ENCODE data around the gene ACADS.

Gene ACADS

DNA sequence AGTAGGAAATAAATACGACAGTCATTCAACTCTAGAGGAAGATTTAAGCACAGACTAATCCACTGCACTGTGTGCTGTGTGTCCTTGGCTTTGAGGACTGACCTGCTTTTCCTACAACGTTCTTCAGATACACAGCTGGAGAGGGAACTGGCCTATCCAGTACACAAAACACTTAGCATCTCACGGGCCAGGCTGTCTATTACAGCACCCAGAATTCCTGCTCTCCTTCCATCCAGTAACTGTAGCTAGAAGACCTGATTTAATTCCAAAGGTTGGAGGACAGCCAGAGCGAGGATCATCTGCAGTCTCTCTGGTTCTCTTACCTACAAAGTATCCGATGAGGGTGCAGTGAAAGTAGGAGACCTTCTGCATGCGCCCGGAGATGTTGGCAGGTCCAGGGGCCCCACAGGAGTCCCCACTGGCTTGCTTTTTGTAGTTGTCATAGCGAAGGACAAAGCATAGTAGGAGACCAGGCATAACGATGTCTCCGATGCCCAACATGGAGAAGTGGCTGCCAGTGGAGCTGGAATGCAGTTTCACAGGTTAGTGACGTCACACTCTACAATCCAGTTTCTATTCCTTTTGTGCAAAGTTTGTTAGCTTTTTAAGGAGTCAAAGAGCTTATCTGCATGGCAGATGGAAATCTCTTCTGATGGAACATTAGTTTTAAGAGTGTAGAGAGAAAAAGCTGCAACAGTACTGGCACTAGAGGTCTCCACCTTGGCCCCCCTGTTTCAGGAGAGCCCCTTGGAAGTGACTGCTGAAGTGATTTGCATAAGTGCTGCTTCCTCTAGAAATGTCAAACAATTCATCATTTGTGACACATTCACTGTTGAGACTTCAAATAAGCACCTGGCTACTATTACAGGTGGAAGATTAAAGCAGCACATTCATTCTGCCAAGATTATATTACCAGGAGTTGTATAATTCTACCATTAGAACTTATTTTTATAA is 41.7 kb downstream of the ACADS start:
- no peak for DNase-seq

DNA sequence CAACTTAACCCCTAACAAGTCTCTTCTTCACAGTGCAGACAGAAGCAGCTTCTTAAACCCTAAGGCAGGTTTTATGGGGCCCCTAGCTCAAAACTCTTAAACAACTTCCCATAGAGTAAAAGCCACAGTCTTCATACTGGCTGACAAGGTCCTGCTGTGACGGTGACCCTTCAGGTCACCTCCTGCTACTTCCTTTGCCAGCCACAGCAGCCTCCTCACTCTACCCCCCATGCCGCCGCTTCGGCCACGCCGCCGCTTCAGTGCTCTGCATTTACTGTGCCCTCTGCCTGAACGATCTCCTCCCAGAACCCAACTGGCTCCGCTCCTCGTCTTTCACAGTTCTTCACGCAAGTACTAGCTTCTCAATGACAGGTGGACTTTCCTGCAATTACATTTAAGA is 45.5 kb downstream of the ACADS start:
- in situ Hi-C loops (cut with HindIII; ENCODE audit: low pct_ligation_motif_present, low sequenced_read_pairs), result no loop called here
- Histone ChIP-seq H3K36me3 (replicated peaks) (peaks cover 28% of the 10 kb centered on the region), H3K27ac (no peak overlapping the region), H3K4me3 (ENCODE audit: low read depth, low read length) (no peak overlapping the region), H3K27me3 (replicated peaks) (no peaks in the 10 kb centered on the region)
- no peak for DNase-seq
- TF ChIP-seq, protein P1, sequence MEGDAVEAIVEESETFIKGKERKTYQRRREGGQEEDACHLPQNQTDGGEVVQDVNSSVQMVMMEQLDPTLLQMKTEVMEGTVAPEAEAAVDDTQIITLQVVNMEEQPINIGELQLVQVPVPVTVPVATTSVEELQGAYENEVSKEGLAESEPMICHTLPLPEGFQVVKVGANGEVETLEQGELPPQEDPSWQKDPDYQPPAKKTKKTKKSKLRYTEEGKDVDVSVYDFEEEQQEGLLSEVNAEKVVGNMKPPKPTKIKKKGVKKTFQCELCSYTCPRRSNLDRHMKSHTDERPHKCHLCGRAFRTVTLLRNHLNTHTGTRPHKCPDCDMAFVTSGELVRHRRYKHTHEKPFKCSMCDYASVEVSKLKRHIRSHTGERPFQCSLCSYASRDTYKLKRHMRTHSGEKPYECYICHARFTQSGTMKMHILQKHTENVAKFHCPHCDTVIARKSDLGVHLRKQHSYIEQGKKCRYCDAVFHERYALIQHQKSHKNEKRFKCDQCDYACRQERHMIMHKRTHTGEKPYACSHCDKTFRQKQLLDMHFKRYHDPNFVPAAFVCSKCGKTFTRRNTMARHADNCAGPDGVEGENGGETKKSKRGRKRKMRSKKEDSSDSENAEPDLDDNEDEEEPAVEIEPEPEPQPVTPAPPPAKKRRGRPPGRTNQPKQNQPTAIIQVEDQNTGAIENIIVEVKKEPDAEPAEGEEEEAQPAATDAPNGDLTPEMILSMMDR (IDR thresholded peaks at IDR 0.05; ENCODE audit: low read depth, low read length, missing control alignments), result no peak

More for the DNA sequence above, 41.7 kb downstream of the ACADS start:
- peaks cover 31% of the 10 kb centered on the region for H3K36me3 ChIP-seq (replicated peaks)
- H3K27ac ChIP-seq, result no peak overlapping the region
- TF ChIP-seq, protein P1 (IDR thresholded peaks at IDR 0.05; ENCODE audit: low read depth, low read length, missing control alignments), result no peak
- H3K27me3 ChIP-seq (replicated peaks), result no peaks in the 10 kb centered on the region
- in situ Hi-C loops (cut with HindIII; ENCODE audit: low pct_ligation_motif_present, low sequenced_read_pairs), result no loop called here
- H3K4me3 ChIP-seq (ENCODE audit: low read depth, low read length), result no peak overlapping the region

DNA sequence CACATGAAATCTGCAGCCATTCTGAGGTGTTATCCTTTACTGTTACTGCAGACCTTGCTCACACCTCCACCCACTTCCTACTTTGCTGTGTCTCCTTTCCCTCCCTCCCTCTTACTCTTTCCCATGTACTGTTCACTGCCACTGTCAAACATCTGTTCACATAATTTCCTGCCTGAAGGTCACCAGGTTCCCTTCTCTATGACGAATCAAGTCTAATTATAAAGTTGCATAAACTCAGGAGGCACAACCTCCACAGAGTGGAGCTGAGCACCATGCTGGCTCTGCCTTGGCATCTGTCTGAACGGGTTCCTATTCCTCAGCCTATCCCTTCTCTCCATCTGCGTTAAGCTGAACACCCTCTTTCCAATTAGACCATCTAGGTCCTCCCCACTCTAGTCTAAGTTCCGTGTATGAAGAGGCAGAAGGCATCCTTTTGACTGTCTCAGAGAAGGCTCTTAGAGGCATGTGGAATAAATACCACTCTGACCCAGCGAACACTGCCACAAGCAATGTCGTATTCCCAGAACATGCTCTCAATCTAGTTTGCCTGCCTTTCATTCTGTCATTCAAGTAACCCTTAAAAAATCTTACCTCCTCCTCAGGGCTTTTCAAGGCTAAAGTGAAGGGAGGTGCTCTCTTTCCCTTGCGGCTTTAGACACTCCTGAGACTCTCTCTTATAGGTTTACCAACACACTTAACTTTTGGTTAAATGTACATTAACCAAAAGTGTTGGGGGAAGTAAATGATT is 48.7 kb downstream of the ACADS start:
- in situ Hi-C loops (cut with HindIII; ENCODE audit: low pct_ligation_motif_present, low sequenced_read_pairs), result no loop called here
- DNase-seq, result no peak
- Histone ChIP-seq H3K4me3 (ENCODE audit: low read depth, low read length) (no peak overlapping the region), H3K36me3 (replicated peaks) (no peaks in the 10 kb centered on the region), H3K27me3 (replicated peaks) (no peaks in the 10 kb centered on the region), H3K27ac (no peak overlapping the region)
- TF ChIP-seq, protein P1 (IDR thresholded peaks at IDR 0.05; ENCODE audit: low read depth, low read length, missing control alignments), result no peak

DNA sequence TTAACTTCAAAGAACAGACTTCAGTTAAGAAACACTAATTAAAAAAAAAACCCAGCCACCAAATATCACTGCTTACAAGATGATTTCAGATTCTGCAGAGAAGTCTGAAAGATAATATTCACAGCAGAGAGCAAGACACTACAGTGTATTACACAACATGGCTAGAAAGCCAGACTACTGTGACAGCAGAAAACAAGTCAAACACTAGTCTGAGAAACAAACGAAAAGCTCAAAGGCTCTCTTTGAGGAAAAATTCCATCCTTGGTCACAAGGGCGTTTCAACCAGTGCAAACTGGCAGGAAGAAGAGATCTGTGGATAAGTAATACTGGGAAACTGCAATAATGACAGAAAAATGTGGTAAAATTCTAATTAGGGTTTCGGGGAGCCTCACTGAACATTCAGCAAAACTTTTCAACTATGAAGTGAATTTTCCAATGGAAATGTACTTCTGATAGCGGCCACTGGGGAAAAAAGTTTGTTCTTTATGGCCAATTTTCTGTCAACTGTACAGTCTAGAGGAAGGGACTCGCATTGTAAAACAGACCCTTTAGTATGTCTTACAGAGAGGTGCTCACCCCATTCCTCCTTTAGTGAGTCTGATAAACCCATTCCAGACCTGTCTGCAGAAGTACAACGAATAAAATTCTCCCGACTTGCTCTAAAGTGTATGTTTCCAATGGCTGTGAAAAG is 50.4 kb downstream of the ACADS start:
- in situ Hi-C loops (cut with HindIII; ENCODE audit: low pct_ligation_motif_present, low sequenced_read_pairs), result no loop called here
- TF ChIP-seq, protein P1 (IDR thresholded peaks at IDR 0.05; ENCODE audit: low read depth, low read length, missing control alignments), result peak; percentile 22
- DNase-seq, result no peak
- H3K27ac ChIP-seq, result no peak overlapping the region
- H3K36me3 ChIP-seq (replicated peaks), result no peaks in the 10 kb centered on the region
- H3K4me3 ChIP-seq (ENCODE audit: low read depth, low read length), result no peak overlapping the region
- H3K27me3 ChIP-seq (replicated peaks), result no peaks in the 10 kb centered on the region

DNA sequence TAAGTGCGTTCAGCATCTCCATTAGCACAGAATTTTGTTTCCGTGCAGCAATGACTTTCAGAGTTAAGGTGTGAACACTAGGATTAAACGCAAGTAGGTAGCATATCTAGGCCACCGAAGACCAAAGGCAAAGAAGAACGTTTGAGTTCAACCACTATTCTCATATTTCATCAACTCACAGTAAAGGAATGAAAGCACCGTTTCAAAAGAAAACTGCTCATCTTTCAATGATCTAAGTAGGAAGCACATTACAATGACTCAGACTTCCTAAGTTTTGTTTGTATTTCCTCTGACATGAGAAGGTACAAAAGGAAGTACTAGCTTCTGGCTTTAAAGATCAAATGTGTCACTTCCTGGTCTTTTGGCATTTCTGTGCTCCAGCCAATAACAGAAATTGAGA is 57.6 kb downstream of the ACADS start:
- Histone ChIP-seq H3K27me3 (replicated peaks) (no peaks in the 10 kb centered on the region), H3K36me3 (replicated peaks) (no peaks in the 10 kb centered on the region), H3K27ac (no peak overlapping the region), H3K4me3 (ENCODE audit: low read depth, low read length) (no peak overlapping the region)
- in situ Hi-C loops (cut with HindIII; ENCODE audit: low pct_ligation_motif_present, low sequenced_read_pairs), result no loop called here
- DNase-seq, result no peak
- TF ChIP-seq, protein P1 (IDR thresholded peaks at IDR 0.05; ENCODE audit: low read depth, low read length, missing control alignments), result no peak

Measured in brain microvascular endothelial cell (primary cell).